Esophagus squamous epithelium (tissue), 4 donors: ENCODE measurements around the gene GRAMD1C.

Source experiments
- CTCF ChIP-seq, 6 experiments: fragments of 450-650 bp in 4 of 6; fragments of 200-600 bp in 2 of 6; sonication (generic) in 2 of 6; IDR thresholded peaks; one replicate each; pipeline ENCODE4 v1.5.1; 2016 to 2019; ENCODE audit warnings: antibody characterized with exemption in 6 of 6, mild to moderate bottlenecking in 4 of 6, moderate library complexity in 4 of 6
- POLR2A ChIP-seq, 4 donors: fragments of 450-650 bp; IDR thresholded peaks; one replicate each; pipeline ENCODE4 v1.6.1; 2017; ENCODE audit warnings: antibody characterized with exemption in 4 of 4, mild to moderate bottlenecking in 4 of 4, moderate library complexity in 3 of 4

GRCh38 chr3:113896930-113897329, 58.3 kb downstream of the GRAMD1C start:
- TF ChIP-seq CTCF (IDR thresholded peaks at IDR 0.05), result no peak
- TF ChIP-seq POLR2A (IDR thresholded peaks at IDR 0.05), result no peak
